A673 (cell line): ENCODE data around the gene UBE2G1. TPM values are rescaled to one million over a fixed set of nuclear protein-coding genes. Genes with fewer than 3 reads are reported as not detected.

ENCODE experiments used
- BruUV-seq: library from RNA; stranded (reverse); fragments of 400-500 nt; replicated peaks from 2 replicates; lab custom pipeline; 2021; lab: Mats Ljungman, UMichigan
- CTCF ChIA-PET: fragments of 300-600 bp; sonication (Branson Sonifier 250); formaldehyde crosslinking; loops from one replicate; lab custom pipeline; 2022; ENCODE audit warnings: antibody characterized with exemption; lab: Charles Lee
- POLR2A ChIA-PET: fragments of 300-600 bp; sonication (Branson Sonifier 250); formaldehyde crosslinking; loops from one replicate; lab custom pipeline; 2022; ENCODE audit warnings: antibody characterized with exemption; ENCODE audit not compliant: low non-redundant PET; lab: Charles Lee
- DNase-seq: peaks from one replicate; pipeline ENCODE4 v3.0.0-alpha.2; 2015; ENCODE audit warnings: low spot score
- H3K27ac ChIP-seq: fragments of 200-600 bp; sonication (generic); 2 replicates; pipeline ENCODE4 v1.5.1; 2016; ENCODE audit warnings: mixed run types, low read depth, mild to moderate bottlenecking, mixed read lengths, antibody characterized with exemption, low read length; ENCODE audit not compliant: poor library complexity, severe bottlenecking
- H3K27me3 ChIP-seq: fragments of 200-600 bp; sonication (generic); replicated peaks from 2 replicates; pipeline ENCODE4 v1.6.1; 2017; ENCODE audit warnings: mixed run types, low read depth, mild to moderate bottlenecking, mixed read lengths, antibody characterized with exemption, low read length; ENCODE audit not compliant: insufficient read depth, poor library complexity
- H3K36me3 ChIP-seq: fragments of 200-600 bp; sonication (generic); 2 replicates; pipeline ENCODE4 v1.6.1; 2016; ENCODE audit warnings: mixed run types, mild to moderate bottlenecking, mixed read lengths, antibody characterized with exemption, low read length; ENCODE audit not compliant: insufficient read depth, poor library complexity, severe bottlenecking
- H3K4me1 ChIP-seq: fragments of 200-600 bp; sonication (generic); 2 replicates; pipeline ENCODE4 v1.6.1; 2017; ENCODE audit warnings: mixed run types, mild to moderate bottlenecking, mixed read lengths, antibody characterized with exemption, low read length; ENCODE audit not compliant: insufficient read depth, poor library complexity, severe bottlenecking
- H3K4me3 ChIP-seq: fragments of 200-600 bp; sonication (generic); 2 replicates; pipeline ENCODE4 v1.5.1; 2016; ENCODE audit warnings: low read depth, mixed run types, mild to moderate bottlenecking, mixed read lengths, low read length; ENCODE audit not compliant: poor library complexity, severe bottlenecking
- H3K9me3 ChIP-seq: fragments of 200-600 bp; sonication (generic); 2 replicates; pipeline ENCODE4 v1.6.1; 2016; ENCODE audit warnings: mixed run types, low read depth, mild to moderate bottlenecking, mixed read lengths, antibody characterized with exemption, low read length; ENCODE audit not compliant: poor library complexity, severe bottlenecking
- CTCF ChIP-seq: fragments of 300-800, 200-600 bp; sonication (generic); conservative IDR thresholded peaks from 2 replicates; pipeline ENCODE4 v1.5.1; 2017; ENCODE audit warnings: low read depth, mild to moderate bottlenecking, antibody characterized with exemption, low read length, moderate library complexity, mixed read lengths
- EZH2 ChIP-seq: fragments of 200-600 bp; sonication (generic); IDR thresholded peaks from 2 replicates; pipeline ENCODE4 v1.6.1; 2017; ENCODE audit warnings: borderline replicate concordance, low read depth, mild to moderate bottlenecking, mixed read lengths, antibody characterized with exemption, low read length; ENCODE audit not compliant: poor library complexity, severe bottlenecking
- intact Hi-C: fragments of 100-400 bp; cut with micrococcal nuclease; formaldehyde crosslinking; loops from one replicate; pipeline ENCODE4 v1.10.0; 2022; ENCODE audit not compliant: unreplicated experiment
- total RNA-seq: library from RNA; stranded (reverse); gene quantifications from 2 replicates; pipeline ENCODE4 v1.2.3, GENCODE V29; 2021

Gene UBE2G1
- total RNA-seq, 1 experiment from 2014 or later, result 107 TPM

- intact Hi-C loops, result no loop called here
- POLR2A ChIA-PET, result no interaction called here
- no TSS peak for BruUV-seq
- Histone ChIP-seq H3K9me3 (no peaks in the 10 kb centered on the region), H3K4me3 (no peak overlapping the region), H3K4me1 (no peaks in the 10 kb centered on the region), H3K27ac (no peak overlapping the region), H3K27me3 (no peaks in the 10 kb centered on the region), H3K36me3 (no peaks in the 10 kb centered on the region)
- TF ChIP-seq EZH2 (no peak), CTCF (no peak)
- no peak for DNase-seq
- CTCF ChIA-PET, result no interaction called here
Observed at GRCh38 chr17:4387137-4387536, 20.7 kb upstream of the UBE2G1 start.

GRCh38 chr17:4386406-4386805 is 19.9 kb upstream of the UBE2G1 start:
- H3K9me3 ChIP-seq, result no peaks in the 10 kb centered on the region
- no peak overlapping the region for H3K27ac ChIP-seq
- CTCF ChIA-PET, result no interaction called here
- H3K4me1 ChIP-seq, result no peaks in the 10 kb centered on the region
- H3K4me3 ChIP-seq, result no peak overlapping the region
- TF ChIP-seq CTCF (no peak), EZH2 (no peak)
- H3K27me3 ChIP-seq, result no peaks in the 10 kb centered on the region
- POLR2A ChIA-PET, result no interaction called here
- intact Hi-C loops, result no loop called here
- no TSS peak for BruUV-seq
- DNase-seq, result no peak
- H3K36me3 ChIP-seq, result no peaks in the 10 kb centered on the region

GRCh38 chr17:4381690-4382671 is 15.5 kb upstream of the UBE2G1 start:
- TF ChIP-seq CTCF (no peak), EZH2 (no peak)
- ChIA-PET POLR2A (no interaction called here), CTCF (no interaction called here)
- no peak overlapping the region for H3K27ac ChIP-seq
- peak; percentile 20 for DNase-seq
- no TSS peak for BruUV-seq
- no peaks in the 10 kb centered on the region for H3K4me1 ChIP-seq
- no peak overlapping the region for H3K4me3 ChIP-seq
- intact Hi-C loops, result no loop called here
- no peaks in the 10 kb centered on the region for H3K36me3 ChIP-seq
- no peaks in the 10 kb centered on the region for H3K27me3 ChIP-seq
- no peaks in the 10 kb centered on the region for H3K9me3 ChIP-seq
